ENCODE measurements around the gene TMEM184B. TPM values are rescaled to one million over a fixed set of nuclear protein-coding genes. Genes with fewer than 3 reads are reported as not detected.

TMEM184B gene
- total and polyA plus RNA-seq, 7 experiments from 2014 or later: 9.0 to 41.3 (median 34.8) TPM

DNA sequence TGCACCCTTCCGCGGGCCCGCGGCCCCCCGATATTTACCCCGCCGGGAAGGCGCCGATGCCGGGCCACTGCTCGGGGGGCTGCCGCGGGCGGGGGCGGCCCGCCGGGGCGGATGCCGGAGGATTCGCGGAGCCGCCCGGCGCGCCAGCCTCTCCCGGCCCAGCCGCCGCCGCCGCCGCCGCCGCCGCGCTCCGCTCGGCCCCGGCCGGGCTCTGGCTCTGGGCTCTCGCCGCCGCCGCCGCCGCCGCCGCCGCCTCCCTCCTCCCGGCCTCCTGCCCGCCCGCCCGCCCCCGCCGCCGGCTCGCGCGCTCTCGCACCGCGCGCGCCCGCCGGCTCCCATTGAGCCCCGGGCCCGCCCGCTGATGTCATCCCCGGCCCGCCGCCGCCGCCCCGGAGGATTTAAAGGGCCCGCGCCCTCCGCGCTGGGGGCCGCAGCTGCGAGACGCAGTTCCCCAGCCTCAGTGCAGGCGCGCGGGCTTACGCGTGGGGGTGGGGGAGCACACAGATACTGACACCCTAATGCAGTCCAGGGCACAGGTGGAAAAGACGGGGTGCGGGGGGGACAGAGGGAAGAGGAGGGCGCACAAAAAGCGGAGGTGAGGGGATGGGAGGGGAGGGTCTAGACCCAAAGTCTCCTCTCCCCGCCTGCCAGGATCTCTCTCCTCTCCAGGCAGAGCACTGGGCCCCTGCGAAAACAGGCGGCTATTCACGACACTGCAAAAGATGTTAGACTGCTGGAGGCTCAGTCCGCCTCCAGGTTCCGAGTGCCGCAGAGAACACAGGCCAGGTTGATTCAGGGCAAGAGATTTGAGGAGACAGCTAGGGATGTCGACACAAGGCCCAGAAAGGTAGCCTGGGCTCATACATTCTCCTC is 44.5 kb upstream of the TMEM184B start, which contains the start of gene CSNK1E:
Gene CSNK1E, minus strand, starts transcription at position 312 of the 873 bp plus-strand sequence. CDS start 3,276 bp downstream, outside the sequence.
- no peaks in the 10 kb centered on the region for H3K27me3 Mint-ChIP-seq
- ChIA-PET CTCF (no interaction called here), POLR2A (interaction anchor here (1.0 kb wide), 1 partner anchor 50 kb away, joined by 4 read pairs; no protein-coding TSS in a partner anchor)
- peaks cover 0 to 5% (median 0%) of the 10 kb centered on the region in 11 donors for H3K9me3 Mint-ChIP-seq
- Histone ChIP-seq H3K27ac (ENCODE audit: low read depth, low read length) (peak within 1 kb of the TSS; percentile 91), H3K9me3 (ENCODE audit: control insufficient read depth in 2 of 3, low read length in 3 of 3) (no peaks in the 10 kb centered on the region), H3K27me3 (ENCODE audit: control insufficient read depth in 2 of 2, insufficient read depth in 2 of 2, low read length in 2 of 2) (no peaks in the 10 kb centered on the region), H3K4me3 (ENCODE audit: low read length) (peak within 1 kb of the TSS; percentile 62), H3K4me1 (ENCODE audit: control insufficient read depth in 2 of 2, insufficient read depth in 2 of 2, low read length in 2 of 2) (peaks cover 28 to 39% of the 10 kb centered on the region in 2 donors), H3K36me3 (ENCODE audit: control insufficient read depth in 2 of 3, insufficient read depth in 3 of 3, low read length in 3 of 3) (no peaks in the 10 kb centered on the region)
- H3K4me3 Mint-ChIP-seq: peak within 1 kb of the TSS; percentile 84 to 92 (median 89)
- ATAC-seq (peak; percentile 79), DNase-seq (peak; percentile 67 to 85 (median 74))
- intact Hi-C loops (cut with micrococcal nuclease): loop anchor here (1.0 to 10.0 kb wide), 11 partner anchors 35 to 555 kb away; partner anchors contain the start of genes DDX17 (in 2 of the 2), MAFF (in 2 of the 2), TMEM184B (in 2 of the 2) and CBX6 (in 1 of the 2)
- H3K36me3 Mint-ChIP-seq: no peaks in the 10 kb centered on the region
- peak within 1 kb of the TSS; percentile 94 to 97 (median 95) for H3K27ac Mint-ChIP-seq
- peaks cover 31 to 49% (median 42%) of the 10 kb centered on the region in 7 donors for H3K4me1 Mint-ChIP-seq

GRCh38 chr22:38316364-38317121 is 43.7 kb upstream of the TMEM184B start:
- peaks cover 0 to 1% (median 0%) of the 10 kb centered on the region in 5 donors for H3K36me3 Mint-ChIP-seq
- no peaks in the 10 kb centered on the region for H3K27me3 Mint-ChIP-seq
- POLR2A ChIA-PET: no interaction called here
- Histone ChIP-seq H3K27ac (ENCODE audit: low read depth, low read length) (peak overlapping the region; percentile 91), H3K9me3 (ENCODE audit: control insufficient read depth in 2 of 3, low read length in 3 of 3) (no peaks in the 10 kb centered on the region), H3K4me3 (ENCODE audit: low read length) (peak overlapping the region; percentile 62), H3K4me1 (ENCODE audit: control insufficient read depth in 2 of 2, insufficient read depth in 2 of 2, low read length in 2 of 2) (peaks cover 28 to 39% of the 10 kb centered on the region in 2 donors), H3K27me3 (ENCODE audit: control insufficient read depth in 2 of 2, insufficient read depth in 2 of 2, low read length in 2 of 2) (no peaks in the 10 kb centered on the region), H3K36me3 (ENCODE audit: control insufficient read depth in 2 of 3, insufficient read depth in 3 of 3, low read length in 3 of 3) (peaks cover 0 to under 1% (median 0%) of the 10 kb centered on the region in 3 experiments)
- peak overlapping the region; percentile 87 to 97 (median 95) for H3K27ac Mint-ChIP-seq
- intact Hi-C loops (cut with micrococcal nuclease): loop anchor here (1.0 to 10.0 kb wide), 12 partner anchors 36 to 556 kb away; partner anchors contain the start of genes DDX17 (in 2 of the 2), MAFF (in 2 of the 2), TMEM184B (in 2 of the 2) and CBX6 (in 1 of the 2)
- H3K4me3 Mint-ChIP-seq: peak overlapping the region; percentile 83 to 92 (median 88)
- peaks cover 0 to 5% (median 0%) of the 10 kb centered on the region in 11 donors for H3K9me3 Mint-ChIP-seq
- peak; percentile 73 for ATAC-seq
- peak in 8 of 9 donors; percentile 56 to 72 (median 65) for DNase-seq
- CTCF ChIA-PET: no interaction called here
- peaks cover 39 to 57% (median 48%) of the 10 kb centered on the region in 7 donors for H3K4me1 Mint-ChIP-seq

- peaks cover 0 to 6% (median 0%) of the 10 kb centered on the region in 3 experiments for H3K36me3 ChIP-seq (ENCODE audit: control insufficient read depth in 2 of 3, insufficient read depth in 3 of 3, low read length in 3 of 3)
- DNase-seq (peak in 5 of 9 donors; percentile 21 to 42 (median 36)), ATAC-seq (no peak)
- H3K4me1 Mint-ChIP-seq: peaks cover 46 to 64% (median 55%) of the 10 kb centered on the region in 7 donors
- peak overlapping the region; percentile 87 to 97 (median 95) for H3K27ac Mint-ChIP-seq
- peaks cover 0 to 3% (median 0%) of the 10 kb centered on the region in 5 donors for H3K36me3 Mint-ChIP-seq
- peaks cover 0 to 5% (median 0%) of the 10 kb centered on the region in 11 donors for H3K9me3 Mint-ChIP-seq
- H3K27me3 Mint-ChIP-seq: no peaks in the 10 kb centered on the region
- no peaks in the 10 kb centered on the region for H3K27me3 ChIP-seq (ENCODE audit: control insufficient read depth in 2 of 2, insufficient read depth in 2 of 2, low read length in 2 of 2)
- CTCF ChIA-PET: interaction anchor here (1.4 kb wide), 1 partner anchor 10 kb away, joined by 4 read pairs; no protein-coding TSS in a partner anchor
- peak overlapping the region; percentile 62 for H3K4me3 ChIP-seq (ENCODE audit: low read length)
- peaks cover 28 to 39% of the 10 kb centered on the region in 2 donors for H3K4me1 ChIP-seq (ENCODE audit: control insufficient read depth in 2 of 2, insufficient read depth in 2 of 2, low read length in 2 of 2)
- intact Hi-C loops (cut with micrococcal nuclease): loop anchor here (1.0 to 10.0 kb wide), 8 partner anchors 36 to 557 kb away; partner anchors contain the start of genes CBX6 (in 1 of the 2), DDX17 (in 1 of the 2), GTPBP1 (in 1 of the 2) and MAFF (in 1 of the 2)
- H3K27ac ChIP-seq (ENCODE audit: low read depth, low read length): peak overlapping the region; percentile 91
- H3K4me3 Mint-ChIP-seq: peak overlapping the region; percentile 83 to 92 (median 88)
- H3K9me3 ChIP-seq (ENCODE audit: control insufficient read depth in 2 of 3, low read length in 3 of 3): no peaks in the 10 kb centered on the region
- POLR2A ChIA-PET: interaction anchor here (0.9 kb wide), 1 partner anchor 50 kb away, joined by 4 read pairs; no protein-coding TSS in a partner anchor
Measured at GRCh38 chr22:38315823-38316363, 43.1 kb upstream of the TMEM184B start.

DNA sequence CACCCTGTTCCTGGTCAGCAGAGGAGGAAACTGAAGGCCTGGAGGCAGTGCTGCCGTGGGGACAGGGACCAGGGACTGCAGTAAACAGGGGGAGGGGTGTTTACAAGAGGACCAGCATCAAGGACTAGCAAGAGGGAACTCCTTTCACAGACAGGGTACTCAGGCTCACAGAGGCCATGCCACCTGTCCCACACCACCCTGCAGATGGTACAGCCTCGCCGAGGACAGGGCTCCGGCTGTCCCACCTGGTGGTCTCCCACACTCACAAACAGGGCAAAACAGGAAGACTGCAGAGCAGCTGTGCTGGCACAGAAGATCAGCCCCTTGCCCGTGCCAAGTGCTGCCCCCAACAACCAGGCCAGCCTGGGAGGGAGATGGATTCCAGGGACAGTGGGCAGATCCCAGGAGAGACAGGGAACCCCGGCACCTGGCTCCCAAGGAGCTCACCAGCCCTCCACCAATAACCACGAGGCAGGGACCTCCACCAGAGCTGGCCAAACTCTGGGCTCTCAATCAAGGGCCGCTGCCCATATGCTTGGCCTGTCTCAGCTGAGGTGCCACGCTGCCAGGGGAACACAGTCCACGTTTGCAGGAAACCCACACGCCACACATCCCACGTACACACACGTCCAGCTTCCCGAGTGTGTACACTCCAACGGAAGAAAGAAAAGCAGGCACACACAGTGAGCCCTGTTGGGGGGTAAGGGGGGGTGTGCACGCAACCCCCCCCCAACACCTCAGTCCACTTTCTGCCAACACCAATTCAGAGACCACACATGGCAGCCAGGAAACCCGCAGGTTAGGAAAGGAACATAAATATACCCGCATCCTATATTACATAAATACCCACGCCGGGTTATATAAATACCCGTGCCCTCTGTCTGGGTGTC is 42.4 kb upstream of the TMEM184B start:
- Histone ChIP-seq H3K27me3 (ENCODE audit: control insufficient read depth in 2 of 2, insufficient read depth in 2 of 2, low read length in 2 of 2) (no peaks in the 10 kb centered on the region), H3K9me3 (ENCODE audit: control insufficient read depth in 2 of 3, low read length in 3 of 3) (no peaks in the 10 kb centered on the region), H3K4me1 (ENCODE audit: control insufficient read depth in 2 of 2, insufficient read depth in 2 of 2, low read length in 2 of 2) (peaks cover 28 to 39% of the 10 kb centered on the region in 2 donors), H3K36me3 (ENCODE audit: control insufficient read depth in 2 of 3, insufficient read depth in 3 of 3, low read length in 3 of 3) (peaks cover 0 to 10% (median 0%) of the 10 kb centered on the region in 3 experiments), H3K4me3 (ENCODE audit: low read length) (peak overlapping the region; percentile 62), H3K27ac (ENCODE audit: low read depth, low read length) (peak overlapping the region; percentile 91)
- H3K36me3 Mint-ChIP-seq: peaks cover 0 to 3% (median 0%) of the 10 kb centered on the region in 5 donors
- DNase-seq: peak in 7 of 9 donors; percentile 23 to 51 (median 44)
- intact Hi-C loops (cut with micrococcal nuclease): loop anchor here (5.0 to 10.0 kb wide), 4 partner anchors 37 to 392 kb away; partner anchors contain the start of genes DDX17 (in 1 of the 2), GTPBP1 (in 1 of the 2) and MAFF (in 1 of the 2)
- H3K27ac Mint-ChIP-seq: peak overlapping the region; percentile 87 to 97 (median 95)
- peaks cover 0 to 5% (median 0%) of the 10 kb centered on the region in 11 donors for H3K9me3 Mint-ChIP-seq
- H3K4me1 Mint-ChIP-seq: peaks cover 46 to 70% (median 61%) of the 10 kb centered on the region in 7 donors
- H3K4me3 Mint-ChIP-seq: peak overlapping the region; percentile 83 to 92 (median 88)
- no peaks in the 10 kb centered on the region for H3K27me3 Mint-ChIP-seq
- no peak for ATAC-seq
- CTCF ChIA-PET: interaction anchor here (1.0 to 1.4 kb wide), 2 partner anchors 9 to 16 kb away, joined by 3 to 4 read pairs; no protein-coding TSS in a partner anchor
- POLR2A ChIA-PET: interaction anchor here (0.8 to 1.0 kb wide), 3 partner anchors 10 to 49 kb away, joined by 3 to 4 read pairs (median 4); no protein-coding TSS in a partner anchor

Data from naive thymus-derived CD4-positive, alpha-beta T cell (primary cell).